Lower lobe of right lung (tissue), 2 donors: ENCODE data around the gene NUP210. TPM values are rescaled to one million over a fixed set of nuclear protein-coding genes. Genes with fewer than 3 reads are reported as not detected.

Experiments used
- ATAC-seq, 2 donors: fragments of 200-7000 bp; cut with Tn5 transposase; one replicate each; pipeline ENCODE4 v1.9.1; 2020 to 2022; ENCODE audit warnings: mild to moderate bottlenecking in 2 of 2, moderate library complexity in 2 of 2
- DNase-seq: peaks from one replicate; pipeline ENCODE4 v3.0.0-alpha.2; 2020
- H3K27ac ChIP-seq: fragments of 200-600 bp; one replicate; pipeline ENCODE4 v1.8.0; 2022
- H3K27me3 ChIP-seq: fragments of 200-600 bp; one replicate; pipeline ENCODE4 v1.8.0; 2022; ENCODE audit warnings: low read depth
- H3K36me3 ChIP-seq: fragments of 200-600 bp; one replicate; pipeline ENCODE4 v1.8.0; 2022; ENCODE audit warnings: mild to moderate bottlenecking
- H3K4me1 ChIP-seq: fragments of 200-600 bp; one replicate; pipeline ENCODE4 v1.8.0; 2022
- H3K4me3 ChIP-seq: fragments of 200-600 bp; one replicate; pipeline ENCODE4 v1.8.0; 2022; ENCODE audit warnings: mild to moderate bottlenecking
- H3K9me3 ChIP-seq: fragments of 200-600 bp; one replicate; pipeline ENCODE4 v1.8.0; 2022
- CTCF ChIP-seq: fragments of 200-600 bp; IDR thresholded peaks from one replicate; pipeline ENCODE4 v1.8.0; 2022; ENCODE audit warnings: antibody characterized with exemption, mild to moderate bottlenecking
- intact Hi-C: fragments of 100-400 bp; cut with DNase I; formaldehyde crosslinking; loops from one replicate; pipeline ENCODE4 v1.11.0; 2022
- total RNA-seq: library from RNA; stranded (reverse); fragmentation: NEBNext Ultra II Directional; extraction: Animal tissue kit (Norgen Biotek cat#: 25700); gene quantifications from one replicate; pipeline ENCODE4 v1.2.1, GENCODE V29; 2021
- donor health status: DM: no; HTN: yes; CAD: no; lungs with severe emphysema.

Gene NUP210
- total RNA-seq, 1 donor from 2014 or later: 22.2 TPM

GRCh38 chr3:13347390-13347950 lies 72.7 kb downstream of the NUP210 start:
- no peak for TF ChIP-seq CTCF
- intact Hi-C loops: no loop called here
- H3K36me3 ChIP-seq: peaks cover 35% of the 10 kb centered on the region

GRCh38 chr3:13346481-13347389 lies 73.4 kb downstream of the NUP210 start:
- Histone ChIP-seq H3K27me3 (no peaks in the 10 kb centered on the region), H3K4me1 (peaks cover 10% of the 10 kb centered on the region), H3K27ac (no peak overlapping the region), H3K9me3 (no peaks in the 10 kb centered on the region), H3K4me3 (no peak overlapping the region), H3K36me3 (peaks cover 32% of the 10 kb centered on the region)
- peak; percentile 3 to 20 for ATAC-seq
- no peak for TF ChIP-seq CTCF
- intact Hi-C loops: no loop called here
- DNase-seq: no peak

More at GRCh38 chr3:13347390-13347950, 72.7 kb downstream of the NUP210 start:
- ATAC-seq: peak in 1 of 2 donors; percentile 12
- peaks cover 10% of the 10 kb centered on the region for H3K4me1 ChIP-seq
- H3K27me3 ChIP-seq: no peaks in the 10 kb centered on the region
- DNase-seq: no peak
- no peaks in the 10 kb centered on the region for H3K9me3 ChIP-seq
- H3K4me3 ChIP-seq: no peak overlapping the region
- H3K27ac ChIP-seq: no peak overlapping the region

- ATAC-seq (no peak), DNase-seq (no peak)
- intact Hi-C loops: no loop called here
- Histone ChIP-seq H3K27me3 (no peaks in the 10 kb centered on the region), H3K27ac (no peak overlapping the region), H3K9me3 (no peaks in the 10 kb centered on the region), H3K4me3 (no peak overlapping the region), H3K36me3 (peaks cover 30% of the 10 kb centered on the region), H3K4me1 (peaks cover 10% of the 10 kb centered on the region)
- TF ChIP-seq CTCF: no peak
Observed at GRCh38 chr3:13345772-13346171, 74.3 kb downstream of the NUP210 start.

- Histone ChIP-seq H3K4me1 (peaks cover 10% of the 10 kb centered on the region), H3K9me3 (no peaks in the 10 kb centered on the region), H3K4me3 (no peak overlapping the region), H3K27ac (no peak overlapping the region), H3K27me3 (no peaks in the 10 kb centered on the region), H3K36me3 (peaks cover 34% of the 10 kb centered on the region)
- ATAC-seq: no peak
- TF ChIP-seq CTCF: no peak
- intact Hi-C loops: no loop called here
- no peak for DNase-seq
Observed at GRCh38 chr3:13345284-13345683, 74.8 kb downstream of the NUP210 start.

GRCh38 chr3:13344663-13345062 lies 75.5 kb downstream of the NUP210 start:
- H3K36me3 ChIP-seq: peaks cover 41% of the 10 kb centered on the region
- TF ChIP-seq CTCF: no peak
- intact Hi-C loops: no loop called here
- H3K4me1 ChIP-seq: peaks cover 10% of the 10 kb centered on the region
- ATAC-seq (no peak), DNase-seq (no peak)
- H3K27me3 ChIP-seq: no peaks in the 10 kb centered on the region
- no peaks in the 10 kb centered on the region for H3K9me3 ChIP-seq
- H3K4me3 ChIP-seq: no peak overlapping the region
- no peak overlapping the region for H3K27ac ChIP-seq
